ENCODE results near the gene FLRT2. TPM values are rescaled to one million over a fixed set of nuclear protein-coding genes. Genes with fewer than 3 reads are reported as not detected.

FLRT2 gene
- total RNA-seq, 1 experiment from 2014 or later, result 2.1 TPM

GRCh38 chr14:85514487-85514886 lies 15.5 kb upstream of the FLRT2 start:
- no peaks in the 10 kb centered on the region for H3K36me3 ChIP-seq (ENCODE audit: low read depth)
- intact Hi-C loops (cut with micrococcal nuclease; ENCODE audit: unreplicated experiment), result no loop called here
- BruUV-seq (replicated peaks), result no TSS peak
- no peak overlapping the region for H2AFZ ChIP-seq
- no peaks in the 10 kb centered on the region for H3F3A ChIP-seq (ENCODE audit: insufficient read depth, low read depth)
- H3K27ac ChIP-seq, result no peak overlapping the region
- H3K9me2 ChIP-seq (ENCODE audit: insufficient read depth), result no peaks in the 10 kb centered on the region
- H3K4me1 ChIP-seq (replicated peaks; ENCODE audit: insufficient read depth), result no peaks in the 10 kb centered on the region
- H4K20me1 ChIP-seq (ENCODE audit: insufficient read depth), result no peaks in the 10 kb centered on the region
- H3K27me3 ChIP-seq (ENCODE audit: insufficient read depth, low read depth), result no peaks in the 10 kb centered on the region
- no peak for DNase-seq
- POLR2A ChIA-PET (ENCODE audit: unreplicated experiment), result no interaction called here
- CTCF ChIA-PET, result no interaction called here
- no peak for TF ChIP-seq EZH2 (IDR thresholded peaks at IDR 0.05; ENCODE audit: low read depth)
- TF ChIP-seq CTCF (conservative IDR thresholded peaks at IDR 0.05), result no peak
- H3K79me2 ChIP-seq (ENCODE audit: low read depth), result no peaks in the 10 kb centered on the region
- H3K4me3 ChIP-seq, result no peak overlapping the region
- H3K9me3 ChIP-seq (ENCODE audit: insufficient read depth, low read depth), result no peaks in the 10 kb centered on the region
- H3K4me2 ChIP-seq, result no peak overlapping the region

- Histone ChIP-seq H4K20me1 (ENCODE audit: insufficient read depth) (no peaks in the 10 kb centered on the region), H3F3A (ENCODE audit: insufficient read depth, low read depth) (no peaks in the 10 kb centered on the region), H3K4me1 (replicated peaks; ENCODE audit: insufficient read depth) (no peaks in the 10 kb centered on the region), H3K9me3 (ENCODE audit: insufficient read depth, low read depth) (no peaks in the 10 kb centered on the region), H3K9me2 (ENCODE audit: insufficient read depth) (no peaks in the 10 kb centered on the region), H3K4me3 (no peak overlapping the region), H3K27ac (no peak overlapping the region), H3K36me3 (ENCODE audit: low read depth) (no peaks in the 10 kb centered on the region), H2AFZ (no peak overlapping the region), H3K79me2 (ENCODE audit: low read depth) (no peaks in the 10 kb centered on the region), H3K27me3 (ENCODE audit: insufficient read depth, low read depth) (no peaks in the 10 kb centered on the region), H3K4me2 (no peak overlapping the region)
- POLR2A ChIA-PET (ENCODE audit: unreplicated experiment), result no interaction called here
- intact Hi-C loops (cut with micrococcal nuclease; ENCODE audit: unreplicated experiment), result no loop called here
- CTCF ChIA-PET, result no interaction called here
- TF ChIP-seq EZH2 (IDR thresholded peaks at IDR 0.05; ENCODE audit: low read depth) (no peak), CTCF (conservative IDR thresholded peaks at IDR 0.05) (no peak)
- no TSS peak for BruUV-seq (replicated peaks)
- DNase-seq, result no peak
These were observed 13.5 kb upstream of the FLRT2 start for GRCh38 chr14:85516239-85517113.

GRCh38 chr14:85517114-85517688 lies 12.7 kb upstream of the FLRT2 start:
- Histone ChIP-seq H3K4me1 (replicated peaks; ENCODE audit: insufficient read depth) (no peaks in the 10 kb centered on the region), H3K4me3 (no peak overlapping the region)

More at GRCh38 chr14:85517114-85517688, 12.7 kb upstream of the FLRT2 start:
- Histone ChIP-seq H3K9me3 (ENCODE audit: insufficient read depth, low read depth) (no peaks in the 10 kb centered on the region), H3K4me2 (no peak overlapping the region), H3K9me2 (ENCODE audit: insufficient read depth) (no peaks in the 10 kb centered on the region), H3K36me3 (ENCODE audit: low read depth) (no peaks in the 10 kb centered on the region), H2AFZ (no peak overlapping the region), H3K27ac (no peak overlapping the region), H4K20me1 (ENCODE audit: insufficient read depth) (no peaks in the 10 kb centered on the region), H3K79me2 (ENCODE audit: low read depth) (no peaks in the 10 kb centered on the region), H3F3A (ENCODE audit: insufficient read depth, low read depth) (no peaks in the 10 kb centered on the region), H3K27me3 (ENCODE audit: insufficient read depth, low read depth) (no peaks in the 10 kb centered on the region)
- BruUV-seq (replicated peaks), result no TSS peak
- no peak for DNase-seq
- intact Hi-C loops (cut with micrococcal nuclease; ENCODE audit: unreplicated experiment), result no loop called here
- TF ChIP-seq CTCF (conservative IDR thresholded peaks at IDR 0.05) (no peak), EZH2 (IDR thresholded peaks at IDR 0.05; ENCODE audit: low read depth) (no peak)
- ChIA-PET POLR2A (ENCODE audit: unreplicated experiment) (no interaction called here), CTCF (no interaction called here)
